Endothelial cell of umbilical vein (primary cell): ENCODE data around the gene PRSS36. TPM values are rescaled to one million over a fixed set of nuclear protein-coding genes. Genes with fewer than 3 reads are reported as not detected.
A peak's percentile ranks its signal among the peaks of the same experiment; 100 is the strongest.

Experiments
- BruUV-seq: library from RNA; stranded (reverse); fragments of 400-500 nt; replicated peaks from 2 replicates; lab custom pipeline; 2021; lab: Mats Ljungman, UMichigan
- CTCF ChIA-PET: fragments of 300-600, 350-600 bp; sonication (Branson Sonifier 250); formaldehyde crosslinking; loops from one replicate; lab custom pipeline; 2021; ENCODE audit warnings: antibody characterized with exemption, inconsistent platforms; lab: Charles Lee
- POLR2A ChIA-PET: fragments of 300-600, 350-600 bp; sonication (Branson Sonifier 250); formaldehyde crosslinking; loops from one replicate; lab custom pipeline; 2021; ENCODE audit warnings: antibody characterized with exemption, inconsistent platforms; lab: Charles Lee
- DNase-seq: peaks from one replicate; pipeline ENCODE4 v3.0.0-alpha.2; 2011; ENCODE audit warnings: low read depth, low spot score
- FAIRE-seq: peaks from 2 replicates; lab custom pipeline; 2011; peaks lifted over from hg19 to GRCh38; lab: Jason Lieb, UNC
- H2AFZ ChIP-seq: 2 replicates; pipeline ENCODE4 v1.6.0; 2012; ENCODE audit warnings: low read depth, low read length, control low read depth, inconsistent platforms
- H3K27ac ChIP-seq: 2 replicates; pipeline ENCODE4 v1.5.1; 2011; ENCODE audit warnings: low read depth, mild to moderate bottlenecking, control low read depth, low read length, moderate library complexity; ENCODE audit not compliant: insufficient read depth
- H3K27me3 ChIP-seq, 2 experiments: 2 replicates each; pipeline versions ENCODE4 v1.6.0 to v1.6.1; 2011; ENCODE audit warnings: low read length in 2 of 2, mixed read lengths in 1 of 2; ENCODE audit not compliant: control insufficient read depth in 2 of 2, insufficient read depth in 2 of 2
- H3K36me3 ChIP-seq, 2 experiments: 2 replicates in 1 of 2; 3 replicates in 1 of 2; pipeline ENCODE4 v1.5.1; 2011; ENCODE audit warnings: low read length in 2 of 2, mild to moderate bottlenecking in 1 of 2, moderate library complexity in 1 of 2; ENCODE audit not compliant: control insufficient read depth in 2 of 2, insufficient read depth in 2 of 2; ENCODE audit errors: extremely low read depth in 1 of 2
- H3K4me1 ChIP-seq: 3 replicates; pipeline ENCODE4 v1.5.1; 2011; ENCODE audit warnings: mild to moderate bottlenecking, low read length; ENCODE audit not compliant: control insufficient read depth, insufficient read depth; ENCODE audit errors: extremely low read depth
- H3K4me2 ChIP-seq: 2 replicates; pipeline ENCODE4 v1.6.1; 2011; ENCODE audit warnings: low read length, control low read depth, mixed read lengths; ENCODE audit not compliant: insufficient read depth
- H3K4me3 ChIP-seq, 3 experiments: fragments of 200-600 bp in 1 of 3; sonication (generic), shearing (Covaris generic) in 1 of 3; replicated peaks in 1 of 3; 2 replicates each; pipeline ENCODE4 v1.5.1; 2011 to 2016; ENCODE audit warnings: control low read depth in 3 of 3, low read length in 3 of 3, mild to moderate bottlenecking in 2 of 3, inconsistent platforms in 1 of 3, low read depth in 1 of 3, moderate library complexity in 1 of 3; ENCODE audit not compliant: insufficient read depth in 1 of 3
- H3K79me2 ChIP-seq: 2 replicates; pipeline ENCODE4 v1.6.0; 2012; ENCODE audit warnings: low read length, inconsistent platforms; ENCODE audit not compliant: control insufficient read depth, insufficient read depth
- H3K9ac ChIP-seq: replicated peaks from 2 replicates; pipeline ENCODE3; 2011; ENCODE audit warnings: low read length, control low read depth; ENCODE audit not compliant: insufficient read depth; ENCODE audit errors: extremely low read depth
- H3K9me1 ChIP-seq: replicated peaks from 3 replicates; pipeline ENCODE4 v1.6.0; 2011; ENCODE audit warnings: mild to moderate bottlenecking, low read length; ENCODE audit not compliant: control insufficient read depth, insufficient read depth; ENCODE audit errors: extremely low read depth
- H3K9me3 ChIP-seq: replicated peaks from 2 replicates; pipeline ENCODE4 v1.5.1; 2012; ENCODE audit warnings: low read length, inconsistent platforms; ENCODE audit not compliant: control insufficient read depth, insufficient read depth
- H4K20me1 ChIP-seq: replicated peaks from 2 replicates; pipeline ENCODE3; 2011; ENCODE audit warnings: mild to moderate bottlenecking, low read length; ENCODE audit not compliant: control insufficient read depth, insufficient read depth; ENCODE audit errors: extremely low read depth
- CTCF ChIP-seq, 2 donors: IDR thresholded peaks; 1 replicate in 1 of 2; 2 replicates in 1 of 2; pipeline ENCODE4 v1.5.1; 2011; ENCODE audit warnings: low read length in 2 of 2, mild to moderate bottlenecking in 2 of 2, moderate library complexity in 2 of 2, control low read depth in 1 of 2, inconsistent platforms in 1 of 2, low read depth in 1 of 2; ENCODE audit not compliant: insufficient read depth in 1 of 2; ENCODE audit errors: extremely low read depth in 1 of 2
- EZH2 ChIP-seq: IDR thresholded peaks from 2 replicates; pipeline ENCODE4 v1.6.1; 2012; ENCODE audit warnings: borderline replicate concordance, low read depth, mild to moderate bottlenecking, moderate library complexity, low read length, inconsistent platforms; ENCODE audit not compliant: severe bottlenecking
- FOS ChIP-seq: IDR thresholded peaks from 2 replicates; pipeline ENCODE4 v1.6.1; 2011; ENCODE audit warnings: mild to moderate bottlenecking, low read length, moderate library complexity, borderline replicate concordance; ENCODE audit not compliant: insufficient read depth
- GATA2 ChIP-seq: IDR thresholded peaks from 2 replicates; pipeline ENCODE4 v1.7.0; 2011; ENCODE audit warnings: low read depth, mild to moderate bottlenecking, moderate library complexity, mixed read lengths, low read length; ENCODE audit not compliant: insufficient read length, insufficient read depth
- JUN ChIP-seq: IDR thresholded peaks from 2 replicates; pipeline ENCODE4 v1.6.1; 2011; ENCODE audit warnings: borderline replicate concordance, low read depth; ENCODE audit not compliant: insufficient read length, insufficient read depth
- MAX ChIP-seq: IDR thresholded peaks from 2 replicates; pipeline ENCODE4 v1.6.1; 2011; ENCODE audit not compliant: insufficient read depth, insufficient read length
- MYC ChIP-seq: IDR thresholded peaks from one replicate; pipeline ENCODE4 v1.6.1; 2011; ENCODE audit warnings: mild to moderate bottlenecking, low read depth, low read length
- POLR2A ChIP-seq: IDR thresholded peaks from 2 replicates; pipeline ENCODE4 v1.6.1; 2012; ENCODE audit warnings: low read depth, mild to moderate bottlenecking, control low read depth, low read length
- POLR2AphosphoS5 ChIP-seq: IDR thresholded peaks from 2 replicates; pipeline ENCODE4 v1.6.1; 2012; ENCODE audit warnings: low read depth, mild to moderate bottlenecking, control low read depth, low read length, moderate library complexity; ENCODE audit not compliant: insufficient read depth
- dilution Hi-C: fragments of 300-500 bp; cut with MboI; formaldehyde crosslinking; loops from one replicate; pipeline ENCODE4 v1.15.0; 2019; ENCODE audit warnings: low sequenced_read_pairs; ENCODE audit not compliant: extremely low pct_ligation_motif_present
- intact Hi-C: fragments of 100-400 bp; cut with micrococcal nuclease; formaldehyde crosslinking; loops from one replicate; pipeline ENCODE4 v1.10.0; 2022
- polyA plus RNA-seq, 4 experiments: library from polyadenylated mRNA; depleted of rRNA in 3 of 4; stranded (reverse) in 3 of 4; unstranded in 1 of 4; fragments of >200 nt; gene quantifications; 2 replicates each; pipeline versions ENCODE4 v1.2.1 to v1.2.3, GENCODE V29; 2011 to 2012; ENCODE audit warnings: missing spikeins in 1 of 4
- total RNA-seq: library from RNA; stranded (reverse); gene quantifications from 2 replicates; pipeline ENCODE4 v1.2.3, GENCODE V29; 2021

Gene PRSS36
- total and polyA plus RNA-seq, 2 donors (not counting 3 experiments of a cell fraction or from before 2014, with no cell fraction given), result 0.57 TPM; not detected in 1

- no TSS peak for BruUV-seq
- no peaks in the 10 kb centered on the region for H3K27me3 ChIP-seq
- peak within 1 kb of the TSS; percentile 95 for H3K4me2 ChIP-seq
- peak; percentile 93 for FAIRE-seq
- peaks cover 11% of the 10 kb centered on the region for H3K79me2 ChIP-seq
- ChIA-PET POLR2A (no interaction called here), CTCF (no interaction called here)
- peaks cover 12% of the 10 kb centered on the region for H3K4me1 ChIP-seq
- H3K4me3 ChIP-seq, result peak within 1 kb of the TSS; percentile 63 to 98 (median 66)
- no peaks in the 10 kb centered on the region for H3K9me3 ChIP-seq
- H3K27ac ChIP-seq, result peak within 1 kb of the TSS; percentile 53
- no peak for TF ChIP-seq GATA2
- peak; percentile 89 for TF ChIP-seq POLR2AphosphoS5
- no peak for TF ChIP-seq FOS
- TF ChIP-seq POLR2A, result peak; percentile 72
- H3K9ac ChIP-seq, result peak within 1 kb of the TSS; percentile 66
- no peaks in the 10 kb centered on the region for H3K9me1 ChIP-seq
- peak within 1 kb of the TSS; percentile 100 for H2AFZ ChIP-seq
- no peaks in the 10 kb centered on the region for H4K20me1 ChIP-seq
- intact Hi-C loops (loop anchor here (2.0 to 5.0 kb wide), 3 partner anchors 13 to 73 kb away; partner anchors contain the start of genes FUS and VKORC1), dilution Hi-C loops (no loop called here)
- H3K36me3 ChIP-seq, result peaks cover 10 to 31% of the 10 kb centered on the region in 2 experiments
- peak; percentile 65 for DNase-seq
These were observed 41.7 kb downstream of the PRSS36 start, which contains the start of gene BCKDK for GRCh38 chr16:31108035-31108793. Gene BCKDK (plus strand): TSS chr16:31108386. CDS start chr16:31109224, 838 bp downstream.

GRCh38 chr16:31107465-31107867 is 42.4 kb downstream of the PRSS36 start:
- Histone ChIP-seq H2AFZ (peak overlapping the region; percentile 100), H3K9me1 (no peaks in the 10 kb centered on the region), H3K4me3 (no peak overlapping the region), H3K27ac (no peak overlapping the region), H3K27me3 (no peaks in the 10 kb centered on the region), H3K4me2 (no peak overlapping the region), H3K9me3 (no peaks in the 10 kb centered on the region), H3K9ac (no peak overlapping the region), H3K79me2 (peaks cover 11% of the 10 kb centered on the region), H3K36me3 (peaks cover 10 to 29% of the 10 kb centered on the region in 2 experiments), H3K4me1 (peaks cover 12% of the 10 kb centered on the region), H4K20me1 (no peaks in the 10 kb centered on the region)
- DNase-seq (no peak), FAIRE-seq (no peak)
- dilution Hi-C loops (no loop called here), intact Hi-C loops (loop anchor here (5.0 kb wide), 1 partner anchor 35 kb away; no protein-coding TSS in a partner anchor)
- no peak for TF ChIP-seq MYC
- no peak for TF ChIP-seq EZH2
- no peak for TF ChIP-seq CTCF (IDR thresholded peaks at IDR 0.05; ENCODE audit: extremely low read depth in 1 of 2, insufficient read depth in 1 of 2, low read depth in 1 of 2, low read length in 2 of 2)
- TF ChIP-seq JUN, result no peak
- TF ChIP-seq FOS, result no peak
- TF ChIP-seq POLR2AphosphoS5, result no peak
- no peak for TF ChIP-seq GATA2
- no peak for TF ChIP-seq POLR2A
- no peak for TF ChIP-seq MAX
- ChIA-PET POLR2A (no interaction called here), CTCF (no interaction called here)
- no TSS peak for BruUV-seq
